A673 (cell line): ENCODE measurements around the gene SIK3.

Experiments
- CTCF ChIP-seq: fragments of 300-800, 200-600 bp; sonication (generic); conservative IDR thresholded peaks from 2 replicates; pipeline ENCODE4 v1.5.1; 2017; ENCODE audit warnings: low read depth, mild to moderate bottlenecking, antibody characterized with exemption, low read length, moderate library complexity, mixed read lengths
- EZH2 ChIP-seq: fragments of 200-600 bp; sonication (generic); IDR thresholded peaks from 2 replicates; pipeline ENCODE4 v1.6.1; 2017; ENCODE audit warnings: borderline replicate concordance, low read depth, mild to moderate bottlenecking, mixed read lengths, antibody characterized with exemption, low read length; ENCODE audit not compliant: poor library complexity, severe bottlenecking

DNA sequence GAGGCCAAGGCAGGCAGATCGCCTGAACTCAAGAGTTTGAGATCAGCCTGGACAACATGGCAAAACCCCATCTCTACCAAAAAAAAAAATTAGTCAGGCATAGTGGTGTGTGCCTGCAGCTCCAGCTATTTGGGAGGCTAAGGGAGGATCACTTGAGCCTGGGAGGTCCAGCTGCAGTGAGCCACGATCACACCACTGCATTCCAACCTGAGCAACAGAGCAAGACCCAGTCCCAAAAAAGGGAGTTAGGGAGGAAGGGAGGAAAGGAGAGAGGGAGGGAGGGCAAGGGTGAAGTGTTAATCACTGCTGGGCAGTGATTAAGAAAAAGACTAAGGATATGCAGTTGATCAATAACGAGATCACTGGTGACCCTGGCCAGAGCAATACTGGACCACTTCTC lies 204.8 kb downstream of the SIK3 start:
- TF ChIP-seq EZH2 (no peak), CTCF (no peak)
